ENCODE results near the gene RASAL1.
"Not testable (repeated sequence)": the region's sequence is repeated elsewhere in the genome, so short reads cannot be mapped to it uniquely, and the experiment has no call there.

DNA sequence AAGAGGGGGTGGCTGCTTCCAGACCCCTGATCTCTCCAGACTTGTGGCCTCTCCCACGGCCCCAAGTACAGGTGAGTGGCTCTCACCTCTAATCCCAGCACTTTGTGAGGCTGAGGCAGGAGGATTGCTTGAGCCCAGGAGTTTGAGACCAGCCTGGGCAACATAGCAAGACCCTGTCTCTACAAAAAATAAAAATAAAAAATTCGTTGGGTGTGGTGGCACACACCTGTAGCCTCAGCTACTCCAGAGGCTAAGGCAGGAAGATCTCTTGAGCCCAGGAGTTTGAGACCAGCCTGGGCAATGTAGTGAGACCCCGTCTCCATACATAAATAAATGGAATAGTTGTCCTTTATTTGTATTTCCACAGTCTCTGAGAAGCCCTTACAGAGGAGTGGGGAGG, 6.2 kb upstream of the RASAL1 start:
- TF ChIP-seq, protein P1, sequence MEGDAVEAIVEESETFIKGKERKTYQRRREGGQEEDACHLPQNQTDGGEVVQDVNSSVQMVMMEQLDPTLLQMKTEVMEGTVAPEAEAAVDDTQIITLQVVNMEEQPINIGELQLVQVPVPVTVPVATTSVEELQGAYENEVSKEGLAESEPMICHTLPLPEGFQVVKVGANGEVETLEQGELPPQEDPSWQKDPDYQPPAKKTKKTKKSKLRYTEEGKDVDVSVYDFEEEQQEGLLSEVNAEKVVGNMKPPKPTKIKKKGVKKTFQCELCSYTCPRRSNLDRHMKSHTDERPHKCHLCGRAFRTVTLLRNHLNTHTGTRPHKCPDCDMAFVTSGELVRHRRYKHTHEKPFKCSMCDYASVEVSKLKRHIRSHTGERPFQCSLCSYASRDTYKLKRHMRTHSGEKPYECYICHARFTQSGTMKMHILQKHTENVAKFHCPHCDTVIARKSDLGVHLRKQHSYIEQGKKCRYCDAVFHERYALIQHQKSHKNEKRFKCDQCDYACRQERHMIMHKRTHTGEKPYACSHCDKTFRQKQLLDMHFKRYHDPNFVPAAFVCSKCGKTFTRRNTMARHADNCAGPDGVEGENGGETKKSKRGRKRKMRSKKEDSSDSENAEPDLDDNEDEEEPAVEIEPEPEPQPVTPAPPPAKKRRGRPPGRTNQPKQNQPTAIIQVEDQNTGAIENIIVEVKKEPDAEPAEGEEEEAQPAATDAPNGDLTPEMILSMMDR (IDR thresholded peaks at IDR 0.05; ENCODE audit: low read length), result not testable (repeated sequence)
- TF ChIP-seq EZH2 (IDR thresholded peaks at IDR 0.05; ENCODE audit: borderline replicate concordance, low read length), result not testable (repeated sequence)
